KG1 (cell line): Measurements from ENCODE around the gene OR4K5.
"Not testable (repeated sequence)": the region's sequence is repeated elsewhere in the genome, so short reads cannot be mapped to it uniquely, and the experiment has no call there.

Experiments
- DNase-seq: peaks from one replicate; lab custom pipeline; 2025; lab: John Stamatoyannopoulos, UW

Gene OR4K5

GRCh38 chr14:19920021-19920657 is at the start of gene OR4K5:
Gene OR4K5 (plus strand): TSS chr14:19920607. CDS start chr14:19920607, 0 bp downstream.
- no peak for DNase-seq

DNA sequence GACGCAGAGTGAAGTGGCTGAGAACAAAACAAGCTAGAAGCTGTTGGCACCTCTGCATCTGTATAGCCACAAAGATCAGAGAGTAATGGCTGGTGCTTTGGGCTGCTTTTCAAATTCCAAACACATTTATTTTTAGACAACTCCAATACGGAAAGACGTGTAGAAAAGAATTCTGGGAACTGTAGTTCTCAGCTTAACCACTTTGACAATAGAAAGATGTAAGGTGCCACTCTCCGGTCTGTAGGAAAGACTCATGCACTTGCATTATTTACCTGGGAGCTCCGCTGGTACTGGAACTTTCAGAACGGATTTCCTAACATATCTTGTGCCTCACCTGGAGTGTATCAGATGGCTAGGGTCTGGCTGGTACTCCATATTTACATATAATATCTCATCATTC is 47.2 kb upstream of the OR4K5 start:
- no peak for DNase-seq

DNA sequence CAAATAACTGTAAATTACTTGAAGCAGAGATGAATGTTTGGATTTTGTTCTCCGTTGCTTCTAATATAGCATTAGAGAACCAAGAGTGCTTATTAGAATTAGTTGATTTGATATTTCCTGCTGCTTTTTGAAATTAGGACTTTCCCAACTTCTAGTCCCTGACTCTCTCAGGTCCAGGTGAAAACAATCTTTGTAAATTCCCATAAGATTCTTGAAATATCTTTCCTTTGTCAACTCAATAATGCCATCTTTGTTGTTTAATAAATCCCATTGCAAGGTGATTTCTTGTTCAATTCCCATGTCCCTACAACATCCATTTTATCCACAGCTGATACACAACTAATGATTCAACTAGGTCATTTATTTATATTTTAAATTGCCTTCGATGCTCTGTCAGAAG is 45.6 kb upstream of the OR4K5 start, which contains the start of gene OR4K2:
OR4K2 (plus strand) TSS at position 301 of the 400 bp plus-strand sequence. CDS start 1,126 bp downstream, outside the sequence.
- no peak for DNase-seq

DNA sequence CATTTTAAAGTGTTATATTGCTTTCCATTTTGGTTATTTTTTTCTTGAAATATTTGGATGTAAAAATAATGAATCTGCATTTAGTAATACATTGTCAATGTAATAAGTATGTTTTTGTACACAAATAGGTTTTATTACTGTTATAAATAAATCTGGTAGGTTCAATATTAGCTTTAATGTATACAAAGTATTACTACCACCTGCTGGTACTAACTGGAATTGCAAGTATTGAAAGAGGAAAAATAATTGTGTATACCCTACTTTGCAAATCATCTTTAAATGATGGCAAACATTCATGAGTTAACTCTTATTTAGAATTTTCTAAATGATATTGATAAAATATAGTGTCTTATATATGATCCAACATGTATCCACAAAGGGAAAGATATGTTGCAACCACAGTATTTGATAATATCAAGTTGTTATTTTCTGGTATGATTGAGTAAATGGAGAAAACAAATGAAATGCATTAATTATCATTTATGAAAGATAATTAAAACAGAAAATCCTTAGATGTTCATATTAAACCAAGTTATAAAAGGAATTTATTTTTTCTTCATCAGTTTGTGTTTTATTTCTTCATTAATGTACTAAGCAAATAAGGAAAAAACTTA is 42.3 kb upstream of the OR4K5 start:
- DNase-seq: no peak

DNA sequence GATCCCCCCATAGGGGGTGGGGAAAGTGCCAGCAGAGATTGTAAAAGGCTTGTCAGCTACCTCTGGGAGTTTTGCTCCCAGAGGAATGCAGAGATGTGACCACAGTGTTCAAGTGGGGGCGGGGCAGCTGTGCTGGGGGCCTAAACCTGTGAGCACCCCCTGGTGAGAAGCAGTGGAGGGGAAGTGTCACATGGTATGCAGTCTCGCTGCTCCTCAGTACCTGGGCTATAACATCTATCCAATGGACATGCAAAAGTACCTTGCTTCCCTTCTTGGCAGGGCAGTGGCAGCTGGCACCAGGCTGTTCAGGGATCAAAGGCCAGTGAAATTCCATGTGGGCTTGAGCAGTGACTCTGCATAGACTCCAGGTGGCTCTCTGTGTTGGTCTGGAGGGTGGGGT is 25.1 kb upstream of the OR4K5 start:
- no peak for DNase-seq

GRCh38 chr14:19900999-19901398 is 19.4 kb upstream of the OR4K5 start:
- DNase-seq: no peak

DNA sequence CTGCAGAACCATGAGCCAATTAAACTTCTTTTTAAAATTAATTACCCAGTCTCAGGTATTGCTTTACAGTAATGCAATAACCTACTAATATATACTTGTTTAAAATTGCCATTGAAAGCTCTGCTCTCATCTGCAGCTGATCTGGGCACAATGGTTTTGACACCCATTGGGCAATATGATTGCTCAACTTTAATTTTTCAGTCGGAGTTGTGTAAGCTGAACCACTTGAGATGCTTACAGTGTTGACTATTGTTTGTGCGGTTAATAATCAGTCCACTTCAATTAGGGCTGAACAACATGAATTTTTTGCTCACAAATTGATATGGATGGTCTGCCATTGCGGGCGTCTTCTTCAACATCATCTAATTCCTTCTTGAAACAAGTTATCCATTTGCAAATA is 18.0 kb upstream of the OR4K5 start:
- no peak for DNase-seq

- no peak for DNase-seq
Observed at GRCh38 chr14:19906665-19907064, 13.7 kb upstream of the OR4K5 start.

GRCh38 chr14:19911114-19911513 is 9.3 kb upstream of the OR4K5 start:
- no peak for DNase-seq

GRCh38 chr14:19917243-19917642 is 3.2 kb upstream of the OR4K5 start:
- no peak for DNase-seq

GRCh38 chr14:19917955-19918518 is 2.4 kb upstream of the OR4K5 start:
- no peak for DNase-seq

DNA sequence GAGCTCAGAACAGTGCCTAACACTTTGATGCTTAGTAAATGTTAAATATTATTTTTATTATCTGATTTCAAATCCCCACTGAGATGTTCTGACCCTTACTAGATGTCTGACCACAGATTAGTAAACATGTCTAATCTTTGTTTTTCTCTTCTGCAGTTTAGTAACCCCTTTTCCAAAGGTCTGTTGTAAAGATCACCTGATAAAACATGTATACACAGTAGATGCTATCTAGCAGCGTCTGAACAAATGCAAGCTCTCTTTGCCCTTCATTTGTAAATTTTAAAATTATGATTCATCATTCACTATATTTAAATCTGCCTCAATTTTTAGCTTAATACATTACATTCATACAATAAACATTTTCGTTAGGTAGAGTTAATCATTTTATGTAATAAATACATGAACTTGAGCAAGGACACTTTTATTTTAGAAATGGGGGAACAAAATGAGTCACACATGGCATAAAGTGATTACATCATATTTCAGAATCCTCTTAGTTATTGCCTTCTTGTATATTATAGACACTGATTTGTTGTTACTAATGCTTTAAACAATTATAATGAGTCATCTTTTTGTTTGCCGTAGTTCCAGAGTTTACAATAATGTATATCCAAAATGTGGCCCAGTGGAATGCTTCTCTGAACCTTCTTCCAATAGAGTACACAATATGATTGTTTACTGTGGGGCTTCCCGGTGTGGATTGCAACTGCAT is 1.7 kb upstream of the OR4K5 start:
- no peak for DNase-seq

GRCh38 chr14:19930617-19931016 is 10.2 kb downstream of the OR4K5 start, which contains the start of gene OR4K1:
Gene OR4K1 (plus strand): TSS chr14:19930917. CDS start chr14:19935667, 4,750 bp downstream.
- DNase-seq: no peak

DNA sequence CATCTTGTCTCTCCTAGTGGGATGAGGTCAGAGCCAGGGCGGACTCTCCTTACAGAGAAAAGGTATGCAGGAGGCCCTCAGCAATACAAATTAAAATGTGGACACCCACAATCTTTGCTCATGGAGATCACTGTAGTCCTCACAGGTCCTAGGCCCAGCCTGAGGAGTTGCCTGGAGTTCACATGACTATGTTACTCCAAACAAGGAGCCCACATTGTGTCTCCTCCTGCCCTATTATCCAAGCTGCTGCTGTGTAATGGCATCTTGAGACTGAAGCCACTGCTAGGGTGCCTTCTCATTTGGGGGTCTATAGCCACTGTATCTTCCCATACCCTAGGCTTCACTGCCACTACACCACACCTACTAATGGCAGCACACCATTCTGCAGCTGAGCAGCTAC is 21.3 kb downstream of the OR4K5 start:
- no peak for DNase-seq

DNA sequence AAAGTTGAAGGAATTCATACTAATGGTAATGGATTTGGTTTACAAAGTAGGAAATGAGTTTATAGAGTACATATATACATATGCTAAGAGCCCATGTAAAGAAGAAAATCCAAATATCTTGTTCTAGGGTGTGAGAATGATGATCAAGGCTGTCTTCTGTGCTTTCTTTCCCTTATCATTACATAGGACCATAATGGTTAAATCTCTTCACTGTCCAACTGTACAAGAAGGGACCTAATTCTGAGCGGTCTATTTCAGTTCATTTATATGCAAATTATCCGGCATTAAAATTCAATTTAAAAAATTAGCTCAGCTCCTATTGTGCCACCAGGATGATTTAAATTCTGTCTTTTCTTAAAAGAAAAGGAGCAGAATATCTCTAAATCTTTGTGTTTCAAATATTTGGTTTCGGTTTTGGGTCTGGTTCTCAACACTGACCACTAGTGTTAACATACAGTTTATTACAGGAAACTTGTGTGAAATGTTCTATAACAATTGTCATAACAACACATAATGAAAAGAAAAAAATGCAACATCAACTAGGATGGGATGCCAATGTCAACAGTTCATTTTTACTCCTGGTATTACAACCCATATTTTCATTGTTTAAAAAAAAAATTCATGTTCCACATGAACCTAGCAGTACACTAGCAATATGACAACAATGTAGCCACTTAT is 27.1 kb downstream of the OR4K5 start:
- DNase-seq: no peak

- no peak for DNase-seq
Observed at GRCh38 chr14:19949218-19949617, 28.8 kb downstream of the OR4K5 start.

DNA sequence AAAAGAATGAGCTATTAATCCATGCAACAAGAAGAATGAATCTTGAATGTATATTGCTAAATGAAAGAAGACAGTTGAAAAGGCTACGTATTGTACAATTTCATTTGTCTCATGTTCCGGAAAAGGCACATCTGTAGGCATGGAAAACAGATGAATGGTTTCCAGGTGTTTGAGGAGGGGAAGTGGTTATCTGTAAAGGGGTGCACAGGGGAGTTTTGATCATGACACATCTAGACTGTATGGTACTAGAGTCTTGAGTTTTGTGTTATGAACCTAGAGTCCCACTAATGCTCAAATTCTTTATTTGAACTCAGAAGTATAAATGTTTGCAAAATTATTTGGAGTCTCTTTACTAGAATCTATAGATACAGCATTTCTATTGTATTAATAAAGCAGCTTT is 49.3 kb downstream of the OR4K5 start:
- not testable (repeated sequence) for DNase-seq
